DND-41 (cell line): ENCODE data around the gene ATP11B.
A peak's percentile ranks its signal among the peaks of the same experiment; 100 is the strongest.

ENCODE experiments used
- ATAC-seq: fragments of 200-7000 bp; cut with Tn5 transposase; 3 replicates; pipeline ENCODE4 v1.9.1; 2021; ENCODE audit warnings: low read depth; ENCODE audit not compliant: insufficient read depth
- DNase-seq: peaks from one replicate; pipeline ENCODE4 v3.0.0-alpha.2; 2020
- H2AFZ ChIP-seq: 2 replicates; pipeline ENCODE4 v1.6.0; 2012; ENCODE audit warnings: low read depth, low read length
- H3K27ac ChIP-seq: 2 replicates; pipeline ENCODE4 v1.5.1; 2012; ENCODE audit warnings: low read length, inconsistent platforms
- H3K27me3 ChIP-seq: fragments of 200-600 bp; sonication (generic); 2 replicates; pipeline ENCODE4 v1.6.0; 2012; ENCODE audit warnings: low read length, mild to moderate bottlenecking, inconsistent platforms; ENCODE audit not compliant: insufficient read depth, poor library complexity
- H3K36me3 ChIP-seq: 2 replicates; pipeline ENCODE4 v1.5.1; 2012; ENCODE audit warnings: low read length, inconsistent platforms; ENCODE audit not compliant: insufficient read depth
- H3K4me1 ChIP-seq: 2 replicates; pipeline ENCODE4 v1.5.1; 2012; ENCODE audit warnings: mild to moderate bottlenecking, low read length; ENCODE audit not compliant: insufficient read depth
- H3K4me2 ChIP-seq: 2 replicates; pipeline ENCODE4 v1.6.0; 2012; ENCODE audit warnings: mild to moderate bottlenecking, moderate library complexity, low read length, inconsistent platforms; ENCODE audit not compliant: insufficient read depth
- H3K4me3 ChIP-seq, 2 experiments: fragments of 200-600 bp in 1 of 2; shearing (Covaris generic) in 1 of 2; 2 replicates each; pipeline ENCODE4 v1.5.1; 2012 to 2016; ENCODE audit warnings: inconsistent platforms in 2 of 2, low read length in 2 of 2, mild to moderate bottlenecking in 2 of 2, low read depth in 1 of 2, moderate library complexity in 1 of 2
- H3K79me2 ChIP-seq: 2 replicates; pipeline ENCODE4 v1.6.0; 2012; ENCODE audit warnings: low read length, inconsistent platforms; ENCODE audit not compliant: insufficient read depth
- H3K9ac ChIP-seq: 2 replicates; pipeline ENCODE4 v1.6.0; 2012; ENCODE audit warnings: low read depth, mild to moderate bottlenecking, inconsistent platforms, low read length, moderate library complexity
- H3K9me3 ChIP-seq: 2 replicates; pipeline ENCODE4 v1.5.1; 2012; ENCODE audit warnings: low read length, moderate library complexity, mild to moderate bottlenecking, inconsistent platforms; ENCODE audit not compliant: insufficient read depth, severe bottlenecking
- H4K20me1 ChIP-seq: 2 replicates; pipeline ENCODE4 v1.6.0; 2012; ENCODE audit warnings: low read length; ENCODE audit not compliant: insufficient read depth
- CTCF ChIP-seq: IDR thresholded peaks from 2 replicates; pipeline ENCODE4 v1.5.1; 2012; ENCODE audit warnings: borderline replicate concordance, low read length, moderate library complexity, mild to moderate bottlenecking; ENCODE audit not compliant: poor library complexity, severe bottlenecking; ENCODE audit errors: extremely low read depth
- EZH2 ChIP-seq: IDR thresholded peaks from 3 replicates; pipeline ENCODE4 v1.6.1; 2012; ENCODE audit warnings: borderline replicate concordance, low read depth, mild to moderate bottlenecking, moderate library complexity, low read length, inconsistent platforms; ENCODE audit not compliant: severe bottlenecking

The ATP11B gene

DNA sequence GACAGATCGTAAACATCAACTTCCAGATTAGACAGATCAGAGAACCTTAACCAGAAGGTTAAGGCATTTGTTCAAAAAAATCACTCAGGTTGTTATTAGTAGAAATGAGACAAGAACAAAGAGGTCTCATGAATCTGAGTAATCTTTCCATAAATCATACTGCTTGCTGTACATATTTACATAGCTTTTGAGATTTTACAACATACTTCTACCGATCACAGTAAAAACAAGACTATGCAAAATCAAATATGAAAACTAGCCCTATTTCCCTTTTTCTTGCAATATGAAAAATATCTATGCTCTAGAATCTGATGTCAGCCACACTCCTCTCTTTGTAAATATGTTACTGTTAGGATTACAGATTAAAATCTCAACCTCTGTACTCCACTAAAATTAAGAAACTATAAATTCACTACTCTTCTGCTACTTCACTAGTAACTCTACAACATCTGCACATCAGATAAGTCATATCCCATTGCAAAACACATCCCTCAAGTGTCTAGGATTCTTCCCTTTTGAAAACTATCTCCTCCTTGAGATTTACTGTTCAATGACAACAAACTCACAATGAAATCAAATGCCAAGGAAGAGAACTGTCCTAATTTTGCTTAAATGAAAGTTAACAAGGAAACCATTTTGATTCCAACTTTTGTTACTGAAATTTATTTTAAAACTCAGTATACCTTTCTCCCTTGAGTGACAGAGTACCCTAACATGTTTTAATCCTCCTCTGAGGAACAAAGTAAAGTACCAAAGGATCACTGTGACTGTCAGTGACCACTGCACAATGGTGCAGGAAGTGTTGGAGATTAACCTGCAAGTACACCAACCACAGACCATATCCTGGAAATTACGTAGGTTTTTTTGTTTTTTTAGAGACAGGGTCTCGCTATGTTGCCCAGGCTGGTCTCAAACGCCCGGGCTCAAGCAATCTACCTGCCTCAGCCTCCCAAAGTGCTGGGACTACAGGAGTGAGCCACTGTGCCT is 174.2 kb downstream of the ATP11B start:
- TF ChIP-seq EZH2 (no peak), CTCF (no peak)
- H3K4me2 ChIP-seq: no peak overlapping the region

DNA sequence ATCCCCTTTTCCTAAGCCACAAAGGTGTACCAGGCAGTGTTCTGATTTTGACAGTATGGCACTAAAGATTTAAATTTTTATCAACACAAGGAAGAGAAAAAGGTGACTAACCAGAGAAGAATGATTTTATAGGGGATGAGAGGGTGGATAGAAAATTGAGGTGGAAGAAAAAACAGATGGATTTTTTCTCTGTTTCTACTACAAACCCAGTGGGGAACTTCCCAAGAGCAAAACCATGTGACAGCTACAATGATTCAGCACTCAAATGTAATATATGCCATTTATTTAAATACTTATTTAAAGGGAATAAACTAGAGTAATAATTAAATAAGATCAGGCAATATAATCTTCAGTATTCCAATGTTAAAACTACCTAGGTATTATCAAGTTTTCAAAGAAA is 176.0 kb downstream of the ATP11B start:
- Histone ChIP-seq H3K36me3 (peaks cover 4% of the 10 kb centered on the region), H4K20me1 (peaks cover 64% of the 10 kb centered on the region), H3K27me3 (no peaks in the 10 kb centered on the region), H3K27ac (0 out of 2 replicates have a peak overlapping the region, but pooled peaks have one; percentile 37), H3K4me2 (no peak overlapping the region), H2AFZ (no peak overlapping the region), H3K4me1 (peaks cover 31% of the 10 kb centered on the region), H3K9ac (no peak overlapping the region), H3K4me3 (no peak overlapping the region), H3K9me3 (no peaks in the 10 kb centered on the region), H3K79me2 (peaks cover 99% of the 10 kb centered on the region)
- ATAC-seq: no peak
- TF ChIP-seq CTCF (no peak), EZH2 (no peak)
- DNase-seq: no peak

More for the DNA sequence above, 174.2 kb downstream of the ATP11B start:
- H3K36me3 ChIP-seq: peaks cover 16% of the 10 kb centered on the region
- no peak overlapping the region for H3K4me3 ChIP-seq
- peaks cover 64% of the 10 kb centered on the region for H4K20me1 ChIP-seq
- 0 out of 2 replicates have a peak overlapping the region, but pooled peaks have one; percentile 11 for H3K9ac ChIP-seq
- H3K9me3 ChIP-seq: no peaks in the 10 kb centered on the region
- H3K27me3 ChIP-seq: no peaks in the 10 kb centered on the region
- DNase-seq (peak; percentile 45), ATAC-seq (peak; percentile 92)
- no peak overlapping the region for H2AFZ ChIP-seq
- peak overlapping the region; percentile 59 for H3K27ac ChIP-seq
- H3K4me1 ChIP-seq: peaks cover 31% of the 10 kb centered on the region
- peaks cover 98% of the 10 kb centered on the region for H3K79me2 ChIP-seq

- H4K20me1 ChIP-seq: peaks cover 64% of the 10 kb centered on the region
Measured at GRCh38 chr3:182969853-182970252, 176.5 kb downstream of the ATP11B start.

More at GRCh38 chr3:182969853-182970252, 176.5 kb downstream of the ATP11B start:
- H3K4me1 ChIP-seq: peaks cover 31% of the 10 kb centered on the region
- DNase-seq: no peak
- H3K36me3 ChIP-seq: peaks cover 4% of the 10 kb centered on the region
- no peak overlapping the region for H3K4me2 ChIP-seq
- TF ChIP-seq EZH2 (no peak), CTCF (no peak)
- no peaks in the 10 kb centered on the region for H3K9me3 ChIP-seq
- no peak overlapping the region for H3K27ac ChIP-seq
- no peaks in the 10 kb centered on the region for H3K27me3 ChIP-seq
- H3K79me2 ChIP-seq: peaks cover 99% of the 10 kb centered on the region
- H2AFZ ChIP-seq: no peak overlapping the region
- ATAC-seq: no peak
- no peak overlapping the region for H3K9ac ChIP-seq
- H3K4me3 ChIP-seq: no peak overlapping the region
